Ovary (tissue), 9 donors: Measurements from ENCODE around the gene CD70. TPM values are rescaled to one million over a fixed set of nuclear protein-coding genes. Genes with fewer than 3 reads are reported as not detected.

Source experiments
- DNase-seq, 5 donors: peaks; one replicate each; pipeline ENCODE4 v3.0.0-alpha.2; 2019 to 2020
- H3K27ac ChIP-seq, 2 donors: fragments of 200-600 bp; one replicate each; pipeline versions ENCODE4 v1.5.1 to v1.8.0; 2019 to 2022
- H3K27me3 ChIP-seq: fragments of 200-600 bp; one replicate; pipeline ENCODE4 v1.8.0; 2022
- H3K36me3 ChIP-seq: fragments of 200-600 bp; sonication (generic); one replicate; pipeline ENCODE4 v1.5.1; 2019
- H3K4me1 ChIP-seq: one replicate; pipeline ENCODE4 v1.8.1; 2013; ENCODE audit warnings: mild to moderate bottlenecking, moderate library complexity; ENCODE audit not compliant: insufficient read depth
- H3K4me3 ChIP-seq: fragments of 200-600 bp; sonication (generic); one replicate; pipeline ENCODE4 v1.5.1; 2017
- H3K9me3 ChIP-seq, 2 donors: fragments of 200-600 bp in 1 of 2; sonication (generic) in 1 of 2; one replicate each; pipeline versions ENCODE4 v1.5.1 to v1.8.1; 2013 to 2019; ENCODE audit warnings: mild to moderate bottlenecking in 1 of 2, moderate library complexity in 1 of 2
- EP300 ChIP-seq: sonication (generic); formaldehyde crosslinking; IDR thresholded peaks from one replicate; pipeline ENCODE4 v1.6.1; 2017; ENCODE audit warnings: antibody characterized with exemption
- POLR2A ChIP-seq: fragments of 450-650 bp; IDR thresholded peaks from one replicate; pipeline ENCODE4 v1.6.1; 2017; ENCODE audit warnings: antibody characterized with exemption, mild to moderate bottlenecking, moderate library complexity
- WGBS, 3 donors: extraction: QIAGEN DNeasy Blood & Tissue Kit in 1 of 3; methylation state at CpG; one replicate each; pipeline versions ENCODE4 v1.1.5 to v1.1.7; 2013 to 2017; 5-methylcytosine and 5-hydroxymethylcytosine counted together
- intact Hi-C, 4 donors: fragments of 100-400 bp; cut with DNase I; formaldehyde crosslinking; loops; one replicate each; pipeline versions ENCODE4 v1.11.0 to v1.15.1; 2022 to 2023
- polyA plus RNA-seq, 2 donors: library from polyadenylated mRNA; stranded (reverse); fragments of 200-250 nt in 1 of 2; fragments of 350-450 nt in 1 of 2; fragmentation: Illumina TruSeq in 1 of 2; extraction: RNeasy Lipid Tissue Mini Kit (QIAGEN cat#74804) in 1 of 2; gene quantifications; one replicate each; pipeline ENCODE4 v1.2.3, GENCODE V29; 2013 to 2014
- total RNA-seq, 7 donors: library from RNA; depleted of rRNA in 2 of 7; stranded (reverse); fragments of >200 nt in 2 of 7; fragmentation: NEBNext Ultra II Directional in 3 of 7; extraction: Animal tissue kit (Norgen Biotek cat#: 25700) in 3 of 7; gene quantifications; one replicate each; pipeline versions ENCODE4 v1.1.0 to v1.2.4, GENCODE V29; 2016 to 2023
- TF ChIP-seq, protein P1 (sequence below), 3 donors: fragments of 450-650 bp in 2 of 3; fragments of 200-600 bp in 1 of 3; IDR thresholded peaks; one replicate each; pipeline versions ENCODE4 v1.5.1 to v1.8.0; 2016 to 2022; ENCODE audit warnings: antibody characterized with exemption in 3 of 3, mild to moderate bottlenecking in 1 of 3
- donor health status: DM: no; HTN: no; CAD: no; lungs with moderate emphysema.
- donor health status: DM: no; HTN: no; CAD: no.
- donor health status: Bipolar disorder and iron deficiency.
- donor health status: DM: yes; HTN: yes; CAD: no.
- donor health status: DM: no; HTN: no; CAD: no.
- donor health status: DM: yes; HTN: yes; CAD: no.

CD70 gene
- total and polyA plus RNA-seq, 9 donors: 0.31 TPM; not detected in 8

DNA sequence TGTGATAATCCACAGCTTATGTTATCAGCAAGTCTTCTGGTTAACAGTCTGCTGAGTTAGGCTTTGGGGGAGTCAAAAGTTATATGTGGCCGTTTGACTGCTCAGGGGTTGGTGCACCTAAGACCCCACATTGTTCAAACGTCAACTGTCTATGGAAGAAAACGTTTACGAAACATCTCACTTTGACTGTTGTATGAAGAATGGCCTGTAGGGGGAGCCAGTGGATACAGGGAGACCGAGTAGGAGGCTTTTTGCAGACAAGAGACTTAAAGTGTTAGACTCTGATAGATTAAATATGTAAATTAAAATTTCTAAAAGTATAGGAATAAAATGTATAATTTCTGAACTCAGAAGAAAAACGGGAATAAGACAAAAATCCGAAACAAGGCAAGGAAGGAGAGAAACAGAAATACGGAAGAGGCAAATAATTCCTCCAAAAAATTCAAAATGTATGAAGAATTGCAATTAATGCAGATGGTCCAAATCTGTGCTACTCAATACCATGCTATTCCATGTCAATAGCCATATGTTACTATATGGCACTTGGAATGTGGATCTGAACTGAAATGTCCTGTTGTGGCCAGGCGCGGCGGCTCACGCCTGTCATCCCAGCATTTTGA lies 41.2 kb upstream of the CD70 start:
- TF ChIP-seq, protein P1, sequence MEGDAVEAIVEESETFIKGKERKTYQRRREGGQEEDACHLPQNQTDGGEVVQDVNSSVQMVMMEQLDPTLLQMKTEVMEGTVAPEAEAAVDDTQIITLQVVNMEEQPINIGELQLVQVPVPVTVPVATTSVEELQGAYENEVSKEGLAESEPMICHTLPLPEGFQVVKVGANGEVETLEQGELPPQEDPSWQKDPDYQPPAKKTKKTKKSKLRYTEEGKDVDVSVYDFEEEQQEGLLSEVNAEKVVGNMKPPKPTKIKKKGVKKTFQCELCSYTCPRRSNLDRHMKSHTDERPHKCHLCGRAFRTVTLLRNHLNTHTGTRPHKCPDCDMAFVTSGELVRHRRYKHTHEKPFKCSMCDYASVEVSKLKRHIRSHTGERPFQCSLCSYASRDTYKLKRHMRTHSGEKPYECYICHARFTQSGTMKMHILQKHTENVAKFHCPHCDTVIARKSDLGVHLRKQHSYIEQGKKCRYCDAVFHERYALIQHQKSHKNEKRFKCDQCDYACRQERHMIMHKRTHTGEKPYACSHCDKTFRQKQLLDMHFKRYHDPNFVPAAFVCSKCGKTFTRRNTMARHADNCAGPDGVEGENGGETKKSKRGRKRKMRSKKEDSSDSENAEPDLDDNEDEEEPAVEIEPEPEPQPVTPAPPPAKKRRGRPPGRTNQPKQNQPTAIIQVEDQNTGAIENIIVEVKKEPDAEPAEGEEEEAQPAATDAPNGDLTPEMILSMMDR (IDR thresholded peaks at IDR 0.05): peak; percentile 63 to 79 (median 78)
- no peak for TF ChIP-seq POLR2A
- no peak for TF ChIP-seq EP300
- H3K27ac ChIP-seq: no peak overlapping the region
- DNase-seq: peak in 4 of 5 donors; percentile 40 to 79 (median 64)

DNA sequence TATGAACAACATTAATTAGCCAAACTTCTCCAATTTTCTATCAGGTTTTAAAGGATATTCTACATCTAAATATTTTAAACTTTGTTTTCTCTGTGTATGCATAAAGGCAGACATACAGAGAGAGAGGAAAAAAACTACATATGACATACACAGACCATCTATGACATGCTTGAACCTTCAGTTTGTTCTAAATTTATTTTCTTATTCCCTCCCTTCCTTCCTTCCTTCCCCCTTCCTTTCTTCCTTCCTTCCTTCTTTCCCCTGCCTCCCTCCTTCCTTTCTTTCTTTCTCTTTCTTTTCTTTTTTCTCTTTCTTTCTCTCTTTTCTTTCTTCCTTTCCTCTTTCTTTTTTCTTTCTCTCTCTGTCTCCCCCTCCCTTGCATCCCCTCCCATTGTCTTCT lies 35.8 kb upstream of the CD70 start:
- Histone ChIP-seq H3K9me3 (no peaks in the 10 kb centered on the region), H3K4me1 (no peaks in the 10 kb centered on the region), H3K27me3 (no peaks in the 10 kb centered on the region), H3K27ac (no peak overlapping the region), H3K36me3 (no peaks in the 10 kb centered on the region), H3K4me3 (no peak overlapping the region)
- no peak for TF ChIP-seq POLR2A
- TF ChIP-seq, protein P1 (IDR thresholded peaks at IDR 0.05): no peak
- no peak for TF ChIP-seq EP300
- DNase-seq: no peak
- intact Hi-C loops: no loop called here

More for the DNA sequence above, 41.2 kb upstream of the CD70 start:
- H3K4me1 ChIP-seq: no peaks in the 10 kb centered on the region
- no peak overlapping the region for H3K4me3 ChIP-seq
- intact Hi-C loops: loop anchor here (5.0 to 10.0 kb wide), 4 partner anchors 123 to 233 kb away; partner anchors contain the start of gene SH2D3A (in 1 of the 4)
- H3K36me3 ChIP-seq: no peaks in the 10 kb centered on the region
- no peaks in the 10 kb centered on the region for H3K9me3 ChIP-seq
- H3K27me3 ChIP-seq: no peaks in the 10 kb centered on the region
- 40 to 44% (median 41%) methylated on average over 12 of the region's 12 CpGs for WGBS, 3 donors

DNA sequence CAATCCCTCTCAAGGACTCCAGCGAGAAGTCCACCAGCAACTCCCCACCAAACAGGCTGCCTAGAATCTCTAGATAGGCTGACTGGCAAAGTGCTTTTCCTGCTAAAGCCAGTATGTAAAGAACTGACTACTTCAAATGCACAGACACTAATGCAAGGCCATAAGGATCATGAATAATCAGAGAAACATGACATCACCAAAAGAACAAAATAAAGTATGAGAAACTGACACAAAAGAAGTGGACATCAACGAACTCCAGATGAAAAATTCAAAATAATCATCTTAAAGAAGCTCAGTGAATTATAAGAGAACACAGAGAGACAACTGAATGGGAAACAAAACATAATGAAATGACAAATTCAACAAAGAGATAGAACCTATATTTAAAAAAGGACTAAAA lies 26.4 kb upstream of the CD70 start:
- intact Hi-C loops: no loop called here
- Histone ChIP-seq H3K36me3 (no peaks in the 10 kb centered on the region), H3K27me3 (no peaks in the 10 kb centered on the region), H3K4me3 (no peak overlapping the region), H3K9me3 (no peaks in the 10 kb centered on the region), H3K4me1 (no peaks in the 10 kb centered on the region), H3K27ac (no peak overlapping the region)
- TF ChIP-seq EP300 (no peak), POLR2A (no peak)
- TF ChIP-seq, protein P1 (IDR thresholded peaks at IDR 0.05): no peak
- no peak for DNase-seq
- WGBS, 3 donors: 59 to 70% (median 63%) methylated on average over 2 of the region's 2 CpGs

DNA sequence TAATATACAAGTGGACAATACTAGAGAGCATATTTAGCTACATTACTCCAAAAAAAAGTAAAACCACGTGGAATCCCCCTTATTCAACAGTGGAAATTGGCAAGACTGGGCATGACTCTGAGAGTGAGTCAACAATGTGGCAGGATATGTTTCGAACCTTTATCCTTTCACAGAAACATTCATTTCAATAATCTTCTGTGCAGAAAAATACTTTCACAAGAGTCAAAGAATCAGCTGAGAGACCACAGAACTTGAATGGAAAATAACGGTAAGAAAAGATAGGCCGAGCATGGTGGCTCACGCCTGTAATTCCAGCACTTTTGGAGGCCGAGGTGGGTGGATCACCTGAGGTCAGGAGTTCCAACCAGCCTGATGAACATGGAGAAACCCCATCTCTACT lies 25.1 kb upstream of the CD70 start:
- TF ChIP-seq POLR2A (no peak), EP300 (no peak)
- TF ChIP-seq, protein P1 (IDR thresholded peaks at IDR 0.05): no peak
- no peaks in the 10 kb centered on the region for H3K9me3 ChIP-seq
- no peak overlapping the region for H3K27ac ChIP-seq
- H3K36me3 ChIP-seq: no peaks in the 10 kb centered on the region
- H3K27me3 ChIP-seq: no peaks in the 10 kb centered on the region
- no peak for DNase-seq
- no peaks in the 10 kb centered on the region for H3K4me1 ChIP-seq
- 83 to 89% (median 84%) methylated on average over 6 of the region's 6 CpGs for WGBS, 3 donors
- no peak overlapping the region for H3K4me3 ChIP-seq
- intact Hi-C loops: no loop called here
